IPS DF 4.7 (cell line): Measurements from ENCODE around the gene PRR29.
"Not testable (repeated sequence)": the region's sequence is repeated elsewhere in the genome, so short reads cannot be mapped to it uniquely, and the experiment has no call there.

Experiments used
- DNase-seq: peaks from one replicate; pipeline ENCODE4 v3.0.0-alpha.2; 2013; ENCODE audit warnings: low spot score; ENCODE audit errors: extremely low read depth

Gene PRR29

GRCh38 chr17:64009571-64010402 lies 11.6 kb downstream of the PRR29 start:
- DNase-seq, result no peak

GRCh38 chr17:64015447-64015846 lies 17.3 kb downstream of the PRR29 start:
- DNase-seq, result no peak

- DNase-seq, result no peak
These were observed 18.2 kb downstream of the PRR29 start for GRCh38 chr17:64016231-64016784.

GRCh38 chr17:64016974-64017373 lies 18.8 kb downstream of the PRR29 start:
- no peak for DNase-seq

- DNase-seq, result no peak
These were observed 19.3 kb downstream of the PRR29 start for GRCh38 chr17:64017381-64017980.

- not testable (repeated sequence) for DNase-seq
These were observed 21.4 kb downstream of the PRR29 start for GRCh38 chr17:64019551-64019961.

- DNase-seq, result no peak
These were observed 22.1 kb downstream of the PRR29 start, which contains the start of gene ICAM2 for GRCh38 chr17:64020056-64020766. TSS of gene ICAM2 (minus strand) at chr17:64020633. CDS start at chr17:64006691, 13,942 bp downstream.

GRCh38 chr17:64022611-64023063 lies 24.5 kb downstream of the PRR29 start:
- no peak for DNase-seq

GRCh38 chr17:64024215-64024654 lies 26.1 kb downstream of the PRR29 start:
- DNase-seq, result no peak

- DNase-seq, result no peak
These were observed 26.9 kb downstream of the PRR29 start for GRCh38 chr17:64024781-64025731.

- peak; percentile 51 for DNase-seq
These were observed 27.7 kb downstream of the PRR29 start for GRCh38 chr17:64025732-64026294.

- no peak for DNase-seq
These were observed 30.8 kb downstream of the PRR29 start for GRCh38 chr17:64028874-64029464.

GRCh38 chr17:64032081-64032480 lies 33.9 kb downstream of the PRR29 start:
- DNase-seq, result no peak

- no peak for DNase-seq
These were observed 38.2 kb downstream of the PRR29 start for GRCh38 chr17:64036198-64036922.

GRCh38 chr17:64037180-64037579 lies 39.0 kb downstream of the PRR29 start:
- no peak for DNase-seq

- no peak for DNase-seq
These were observed 39.7 kb downstream of the PRR29 start for GRCh38 chr17:64037802-64038201.

GRCh38 chr17:64038331-64039105 lies 40.4 kb downstream of the PRR29 start:
- DNase-seq, result no peak

- DNase-seq, result no peak
These were observed 40.9 kb downstream of the PRR29 start for GRCh38 chr17:64039106-64039400.

GRCh38 chr17:64040206-64040605 lies 42.1 kb downstream of the PRR29 start:
- no peak for DNase-seq
